GM21447 (cell line): ENCODE measurements around the gene ANXA2R.
"Not testable (repeated sequence)": the region's sequence is repeated elsewhere in the genome, so short reads cannot be mapped to it uniquely, and the experiment has no call there.

Experiments used
- ATAC-seq: cut with Tn5 transposase; IDR thresholded peaks from one replicate; pipeline ENCODE4 v1.9.1; 2021; ENCODE audit not compliant: unreplicated experiment

ANXA2R gene

DNA sequence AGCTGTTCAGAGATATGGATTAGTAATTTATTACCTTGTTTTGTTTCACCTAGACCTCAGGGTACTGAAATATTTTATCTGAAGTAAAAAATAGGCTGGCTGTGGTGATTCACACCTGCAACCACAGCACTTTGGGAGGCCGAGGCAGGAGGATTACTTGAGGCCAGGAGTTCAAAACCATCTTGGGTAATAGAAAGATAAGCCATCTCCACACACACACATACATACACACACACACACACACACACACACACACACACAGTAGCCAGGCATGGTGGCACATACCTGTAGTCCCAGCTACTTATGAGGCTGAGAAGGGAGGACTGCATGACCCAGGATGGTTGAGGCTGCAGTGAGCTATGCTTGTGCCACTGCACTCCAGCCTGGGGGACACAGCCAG, 3.7 kb downstream of the ANXA2R start:
- ATAC-seq, result no peak

DNA sequence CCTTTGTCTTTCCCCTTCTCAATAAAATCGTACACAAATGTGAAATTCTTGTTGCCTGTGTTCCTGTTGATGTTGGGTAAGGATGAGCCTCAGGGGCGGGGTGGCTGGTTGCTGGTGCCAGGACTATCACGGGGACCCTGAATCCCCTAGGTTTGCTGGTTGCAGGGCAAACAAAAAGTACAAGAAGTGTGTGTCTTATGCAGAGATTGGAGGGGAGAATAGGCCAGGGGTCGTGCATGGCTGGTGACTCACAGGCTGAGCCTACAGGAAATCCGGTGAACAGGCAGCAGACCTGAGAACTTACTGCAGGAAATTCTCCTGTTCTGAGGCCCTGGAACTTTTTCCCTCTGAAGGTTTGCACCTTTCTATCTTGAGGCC, 5.5 kb downstream of the ANXA2R start:
- ATAC-seq, result no peak

DNA sequence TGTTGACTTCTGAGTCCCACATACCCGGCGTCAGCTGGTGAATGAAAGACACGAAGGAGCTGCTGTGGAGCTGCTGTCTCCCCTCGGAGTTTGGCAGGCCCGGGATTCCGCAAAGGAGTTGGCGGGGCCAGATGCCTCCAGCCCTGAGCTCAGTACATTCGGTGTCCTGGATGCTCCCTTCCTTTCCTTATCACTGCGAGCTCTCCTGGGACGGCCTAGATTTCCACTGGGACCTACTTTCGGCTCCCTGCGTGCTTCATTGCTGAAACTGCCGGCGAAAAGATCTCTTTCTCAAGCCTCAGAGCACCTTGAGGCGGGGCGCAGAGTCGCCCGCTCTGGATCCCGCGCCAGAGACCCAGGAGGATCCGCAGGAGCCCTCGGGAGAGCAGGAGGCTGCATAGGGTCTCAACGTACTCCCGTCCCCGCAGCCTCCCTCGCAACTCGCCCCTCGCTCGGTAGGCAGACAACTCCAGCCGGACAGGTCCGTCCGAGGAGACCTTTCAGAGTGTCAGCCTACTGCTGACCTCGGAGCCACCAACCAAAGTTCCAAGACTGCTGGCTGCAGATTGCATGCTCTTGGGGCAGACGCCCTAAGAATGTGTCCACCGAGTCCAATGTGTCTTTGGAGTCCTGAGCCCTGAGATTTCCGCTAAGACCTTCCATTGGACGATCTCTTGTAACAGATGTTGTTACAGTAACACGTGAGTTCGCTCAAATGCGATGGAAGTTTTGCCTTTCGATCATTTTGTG, 6.1 kb downstream of the ANXA2R start:
- ATAC-seq, result no peak

DNA sequence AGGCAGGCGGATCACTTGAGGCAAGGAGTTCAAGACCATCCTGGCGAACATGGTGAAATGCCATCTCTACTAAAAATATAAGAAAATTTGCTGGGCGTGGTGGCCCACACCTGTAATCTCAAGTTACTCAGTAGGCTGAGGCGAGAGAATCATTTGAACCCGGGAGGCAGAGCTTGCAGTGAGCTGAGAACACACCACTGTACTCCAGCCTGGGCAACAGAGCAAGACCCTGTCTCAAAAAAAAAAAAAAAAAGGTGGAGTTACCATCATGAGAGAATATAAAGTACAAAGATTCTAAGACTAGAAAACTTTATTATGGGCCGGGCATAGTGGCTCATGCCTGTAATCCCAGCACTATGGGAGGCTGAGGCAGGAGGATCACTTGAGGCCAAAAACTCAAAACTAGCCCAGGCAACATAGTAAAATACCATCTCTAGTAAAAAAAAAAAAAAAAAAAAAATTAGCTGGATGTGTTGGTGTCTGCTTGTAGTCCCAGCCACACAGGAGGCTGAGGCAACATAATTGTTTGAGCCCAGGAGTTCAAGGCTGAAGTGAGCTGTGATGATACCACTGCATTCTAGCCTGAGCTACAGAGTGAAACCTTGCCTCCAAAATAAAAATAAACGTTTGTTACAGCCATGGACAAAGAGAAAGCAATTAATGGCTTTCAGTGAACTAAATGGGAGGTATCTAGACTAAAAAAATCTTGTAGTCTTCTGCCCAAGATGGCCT, 12.9 kb downstream of the ANXA2R start:
- ATAC-seq, result no peak

DNA sequence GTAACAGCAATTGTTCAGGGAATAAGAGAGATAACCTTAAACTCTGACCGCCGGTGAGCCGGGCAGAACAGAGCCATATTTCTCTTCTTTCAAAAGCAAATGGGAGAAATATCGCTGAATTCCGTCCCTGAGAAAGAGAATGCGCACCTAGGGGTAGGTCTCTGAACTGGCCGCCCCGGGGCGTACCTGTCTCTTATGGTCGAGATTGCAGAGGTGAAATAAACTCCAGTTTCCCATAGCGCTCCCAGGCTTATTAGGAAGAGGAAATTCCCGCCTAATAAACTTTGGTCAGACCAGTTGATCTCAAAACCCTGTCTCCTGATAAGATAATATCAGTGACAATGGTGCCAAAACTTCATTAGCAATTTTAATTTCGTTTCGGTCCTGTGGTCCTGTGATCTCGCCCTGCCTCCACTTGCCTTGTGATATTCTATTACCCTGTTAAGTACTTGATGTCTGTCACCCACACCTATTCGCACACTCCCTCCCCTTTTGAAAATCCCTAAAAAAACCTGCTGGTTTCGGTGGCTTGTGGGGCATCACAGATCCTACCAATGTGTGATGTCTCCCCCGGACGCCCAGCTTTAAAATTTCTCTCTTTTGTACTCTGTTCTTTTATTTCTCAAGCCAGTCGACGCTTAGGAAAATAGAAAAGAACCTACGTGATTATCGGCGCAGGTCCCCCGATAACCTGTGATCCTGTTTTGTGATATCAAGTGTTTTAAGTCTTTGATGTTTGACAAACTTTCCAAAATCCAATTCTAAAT, 14.8 kb downstream of the ANXA2R start:
- not testable (repeated sequence) for ATAC-seq

DNA sequence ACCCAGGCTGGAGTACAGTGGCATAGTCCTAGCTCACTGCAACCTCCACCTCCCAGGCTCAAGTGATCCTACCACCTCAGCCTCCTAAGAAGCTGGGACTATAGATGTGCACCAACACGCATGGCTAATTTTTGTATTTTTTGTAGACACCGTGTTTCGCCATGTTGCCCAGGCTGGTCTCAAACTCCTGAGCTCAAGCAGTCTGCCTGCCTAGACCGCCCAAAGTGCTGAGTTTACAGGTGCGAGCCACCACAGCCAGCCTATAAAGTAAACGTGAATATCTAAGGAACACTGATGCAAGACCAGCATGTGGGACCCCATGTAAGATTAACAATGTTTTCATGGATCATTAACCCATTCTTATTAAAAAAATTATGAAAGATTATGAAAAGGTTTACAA, 15.9 kb downstream of the ANXA2R start:
- ATAC-seq, result no peak

DNA sequence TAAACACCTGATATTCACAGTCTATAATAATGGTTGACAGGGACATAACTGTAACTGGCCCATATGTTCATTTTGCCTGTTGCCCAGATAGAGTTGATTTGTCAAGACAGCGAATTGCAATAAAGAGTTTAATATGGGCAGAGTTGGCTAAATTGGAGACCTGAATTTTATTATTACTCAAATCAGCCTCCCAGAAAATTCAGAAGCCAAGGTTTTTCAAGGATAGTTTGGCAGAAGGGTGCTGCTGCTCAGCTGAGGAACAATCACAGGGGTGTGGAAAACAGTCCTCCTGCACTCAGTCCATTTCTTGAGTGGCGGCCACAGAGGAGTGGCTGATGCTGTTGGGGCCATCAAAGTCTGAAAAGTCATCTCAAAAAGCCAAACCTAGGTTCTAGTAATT, 19.0 kb downstream of the ANXA2R start:
- ATAC-seq, result no peak

DNA sequence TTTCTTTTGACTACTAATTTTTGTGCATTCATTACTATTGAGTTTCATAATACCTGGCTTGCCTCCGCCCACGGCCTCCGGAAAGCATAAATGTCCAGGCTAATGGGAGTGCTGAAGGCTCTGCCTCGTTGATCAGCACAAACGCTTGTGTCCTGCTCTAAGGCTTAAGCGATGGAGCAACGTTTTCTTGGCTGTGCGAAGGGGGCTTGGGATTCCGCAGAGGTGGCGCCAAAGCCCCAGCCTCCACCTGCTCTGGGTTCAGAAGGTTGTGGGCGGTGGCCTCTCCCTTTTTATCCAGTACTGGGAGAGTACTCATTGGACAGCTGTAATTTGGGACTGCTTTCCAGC, 19.7 kb downstream of the ANXA2R start:
- peak; percentile 3 for ATAC-seq

DNA sequence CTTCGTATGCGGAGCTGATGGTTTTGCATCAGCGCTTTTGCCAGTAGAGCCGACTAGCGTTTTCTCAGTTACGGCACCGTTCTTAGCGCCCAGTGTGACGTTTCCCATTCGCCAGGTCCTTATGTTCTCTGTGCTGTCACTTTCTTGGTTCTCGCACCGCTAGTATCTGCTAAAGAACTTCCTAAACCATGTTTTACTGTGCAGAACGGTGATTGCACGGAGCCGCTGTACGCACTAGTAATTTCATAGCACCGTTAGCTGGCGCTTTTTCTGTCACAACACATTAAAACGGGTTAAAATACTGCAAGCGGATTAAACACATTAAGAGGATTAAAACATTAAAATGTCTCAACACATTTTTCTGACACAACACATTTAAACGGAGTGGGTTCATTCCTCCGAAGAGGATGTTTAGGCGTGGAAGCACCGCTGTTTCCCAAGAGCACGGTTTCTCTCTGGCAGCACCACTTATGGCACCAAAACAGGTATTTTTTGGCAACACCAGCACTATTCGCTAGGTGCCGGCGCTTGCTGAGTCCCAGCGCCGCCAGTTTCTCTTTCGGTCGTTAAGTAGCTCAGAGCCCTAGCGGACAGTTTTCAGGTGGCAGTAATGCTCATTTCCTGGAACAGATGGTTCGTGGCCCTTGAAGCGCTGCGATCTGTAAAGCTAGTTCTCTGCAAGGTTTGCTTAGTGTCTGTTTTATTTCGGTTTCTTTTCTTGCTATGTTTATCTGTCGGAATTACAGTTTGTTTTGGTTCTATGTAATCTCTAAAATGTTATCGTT, 20.3 kb downstream of the ANXA2R start:
- peak; percentile 67 for ATAC-seq

DNA sequence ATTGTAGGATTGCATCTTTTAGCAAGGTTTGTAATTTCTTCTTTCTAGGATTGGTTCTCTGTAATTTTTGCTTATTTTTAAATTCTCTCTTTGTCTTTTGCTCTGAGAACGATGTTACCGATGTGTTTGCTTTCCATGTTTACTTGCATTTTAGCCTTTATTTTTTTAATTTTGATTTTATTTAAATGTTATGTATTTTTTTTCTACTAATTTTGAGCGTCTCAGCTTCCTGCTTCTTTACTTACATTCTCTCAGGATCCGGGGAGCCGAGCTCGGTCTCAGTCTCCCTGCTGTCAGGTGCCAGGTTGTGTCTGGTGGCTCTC, 20.9 kb downstream of the ANXA2R start:
- no peak for ATAC-seq

DNA sequence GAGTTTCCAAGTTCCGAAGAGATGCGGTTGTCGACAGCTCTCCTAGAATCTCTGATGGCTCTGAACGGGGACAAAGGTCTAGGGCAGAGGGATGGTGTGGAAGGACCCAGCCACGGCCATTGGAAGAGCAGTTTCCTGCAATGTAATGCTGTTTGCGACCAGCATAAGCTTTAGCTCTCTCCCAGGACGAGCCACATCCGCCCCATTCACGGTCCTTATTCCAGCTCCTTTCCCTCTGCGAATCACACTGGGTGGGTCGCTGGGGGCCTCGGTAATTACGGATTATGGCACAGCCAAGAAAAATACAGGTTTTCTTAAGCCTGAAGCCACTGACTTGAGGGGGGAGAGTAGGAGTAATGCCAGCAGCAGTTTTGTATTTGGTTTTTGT, 22.7 kb downstream of the ANXA2R start:
- ATAC-seq, result peak; percentile 25

DNA sequence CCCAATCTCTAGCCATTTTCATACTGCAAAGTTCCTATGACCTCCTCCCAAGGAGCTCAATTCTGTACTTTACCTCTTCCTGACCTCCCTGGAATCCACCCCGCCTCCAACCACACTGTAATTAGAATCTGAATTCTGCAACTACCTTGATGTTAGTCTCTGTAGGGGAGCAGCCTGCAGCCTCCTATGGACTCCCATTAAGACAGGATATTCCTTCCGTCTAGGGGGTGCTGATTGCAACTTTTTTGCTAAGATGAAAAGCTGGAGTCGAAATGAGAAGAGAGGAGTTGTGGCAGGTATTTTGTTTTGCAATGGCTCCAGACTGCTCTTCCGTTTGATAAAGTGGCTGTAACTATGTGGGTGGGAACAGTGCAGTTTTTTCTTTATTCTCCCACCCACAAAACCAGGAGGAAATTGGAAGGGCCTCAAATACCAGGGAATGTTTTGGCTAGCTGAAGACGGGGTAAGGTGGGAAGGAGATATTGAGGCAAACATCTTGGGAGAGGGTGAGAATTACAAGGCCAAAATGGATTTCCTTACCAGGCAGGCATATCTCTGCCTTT, 23.8 kb downstream of the ANXA2R start:
- no peak for ATAC-seq

DNA sequence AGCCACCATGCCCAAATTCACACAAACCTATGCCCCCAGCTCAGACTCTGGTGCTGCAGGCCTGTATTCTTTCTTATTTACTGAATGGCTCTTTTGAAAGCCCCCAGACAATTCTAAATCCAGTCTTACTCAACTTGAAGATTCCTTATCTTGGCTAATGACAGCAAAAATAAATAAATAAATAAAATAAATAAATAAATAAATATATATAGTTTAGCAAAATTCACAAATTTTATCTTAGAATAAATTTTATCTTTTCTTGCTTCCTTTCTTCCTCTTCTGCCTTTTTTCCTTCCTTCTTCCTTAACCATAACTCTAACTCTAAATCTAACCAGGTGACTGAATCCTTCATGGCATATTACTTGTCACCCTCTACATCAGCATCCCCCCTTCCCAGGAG, 25.6 kb downstream of the ANXA2R start:
- ATAC-seq, result no peak

DNA sequence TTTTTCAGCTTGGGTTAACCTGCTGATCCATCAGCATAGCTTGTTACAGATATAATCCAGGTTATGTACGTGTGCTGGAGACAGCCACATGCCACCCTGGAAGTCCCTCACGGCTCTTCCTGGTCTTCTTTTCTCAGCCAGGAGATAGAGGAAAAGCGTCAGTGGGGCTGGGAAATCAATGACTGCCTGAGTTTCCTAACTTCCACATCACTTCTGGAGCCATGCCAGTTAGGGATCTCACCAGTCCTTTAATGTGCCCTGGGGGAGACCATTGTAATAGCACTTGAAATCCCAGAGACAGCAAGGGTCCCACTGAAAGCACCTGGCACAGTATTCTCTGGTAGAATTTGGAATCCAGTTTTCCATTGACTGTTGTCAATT, 29.2 kb downstream of the ANXA2R start:
- no peak for ATAC-seq

DNA sequence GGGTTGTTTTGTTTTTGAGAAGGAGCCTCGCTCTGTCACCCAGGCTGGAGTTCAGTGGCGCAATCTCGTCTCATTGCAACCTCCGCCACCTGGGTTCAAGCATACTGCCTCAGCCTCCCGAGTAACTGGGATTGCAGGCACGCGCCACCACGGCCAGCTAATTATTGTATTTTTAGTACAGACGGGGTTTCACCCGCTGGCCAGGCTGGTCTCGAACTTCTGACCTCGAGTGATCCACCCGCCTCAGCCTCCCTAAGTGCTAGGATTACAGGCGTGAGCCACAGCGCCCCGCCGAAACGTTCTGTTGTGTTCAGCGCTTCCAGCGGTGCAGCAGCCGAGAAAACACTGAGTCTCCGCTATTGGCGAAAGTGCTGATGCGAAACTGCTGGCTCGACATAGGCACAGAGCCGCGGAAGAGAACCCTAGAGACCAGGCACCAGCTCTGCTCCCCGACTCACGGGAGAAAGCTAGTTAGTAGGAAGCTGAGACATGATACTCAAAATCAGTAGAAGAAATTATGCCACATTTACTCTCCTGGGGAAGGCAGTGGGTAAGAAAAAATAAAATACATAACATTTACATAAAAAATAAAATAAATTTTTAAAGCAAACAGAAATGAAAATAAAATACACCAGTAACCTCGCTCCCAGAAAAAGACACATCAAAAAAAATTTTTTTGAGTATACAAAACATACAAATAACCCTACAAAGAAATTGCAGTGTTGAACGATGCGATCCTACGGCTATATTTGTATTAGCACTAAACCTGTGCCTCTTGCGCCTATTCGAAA, 31.6 kb downstream of the ANXA2R start:
- peak; percentile 41 for ATAC-seq

DNA sequence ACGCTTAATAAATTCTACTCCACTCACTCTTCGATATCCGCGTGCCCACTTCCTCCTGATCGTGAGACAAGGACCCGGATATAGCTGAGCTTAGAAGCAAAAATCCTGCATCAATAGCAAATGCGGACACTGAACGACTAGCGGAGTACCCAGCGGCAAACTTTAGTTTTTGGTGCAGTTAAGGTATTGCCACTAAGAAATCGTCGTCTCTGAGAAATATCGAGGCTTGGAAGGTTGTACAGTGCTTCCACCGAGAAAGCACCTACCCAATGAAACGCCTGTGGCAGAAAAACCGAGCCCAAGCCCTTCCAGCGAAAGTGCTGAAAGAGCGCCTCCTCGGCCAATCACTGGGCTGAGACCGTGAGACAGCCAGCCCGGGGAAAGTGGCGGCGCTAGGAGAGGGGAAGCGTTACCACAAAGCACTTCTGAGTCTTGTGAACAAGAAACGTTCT, 32.2 kb downstream of the ANXA2R start:
- ATAC-seq, result peak; percentile 46

DNA sequence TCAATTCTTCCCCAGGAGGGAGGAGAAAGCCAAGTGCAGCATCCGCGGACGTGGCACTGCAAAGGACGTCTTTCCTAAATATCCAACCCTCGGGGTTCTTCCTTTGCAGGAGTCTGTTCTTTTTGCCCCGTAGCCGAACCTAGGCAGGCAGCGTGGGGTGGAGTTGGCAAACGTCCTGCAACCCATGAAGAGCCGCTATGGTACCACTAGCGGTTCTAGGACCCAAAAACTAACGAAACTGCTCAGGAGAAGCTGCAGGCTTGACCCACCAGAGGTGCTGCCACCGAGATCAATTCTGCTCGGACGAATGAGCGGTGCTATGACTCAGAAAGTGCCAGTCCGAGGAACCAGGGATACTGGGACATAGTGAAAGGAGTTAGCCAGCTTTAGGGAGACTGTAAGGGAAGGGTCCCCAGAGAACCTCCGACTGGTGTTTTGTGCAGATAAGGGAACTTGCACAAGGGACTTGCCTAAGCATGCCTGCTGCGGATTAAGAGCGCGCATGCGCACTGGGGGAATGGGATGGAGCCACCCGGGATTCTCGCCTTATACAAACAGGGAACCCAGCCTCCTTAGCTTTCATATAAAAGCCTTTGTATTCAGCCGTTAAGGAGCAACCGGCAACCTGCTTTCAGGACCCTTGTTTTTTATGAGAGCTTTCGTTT, 32.7 kb downstream of the ANXA2R start:
- ATAC-seq, result peak; percentile 21

DNA sequence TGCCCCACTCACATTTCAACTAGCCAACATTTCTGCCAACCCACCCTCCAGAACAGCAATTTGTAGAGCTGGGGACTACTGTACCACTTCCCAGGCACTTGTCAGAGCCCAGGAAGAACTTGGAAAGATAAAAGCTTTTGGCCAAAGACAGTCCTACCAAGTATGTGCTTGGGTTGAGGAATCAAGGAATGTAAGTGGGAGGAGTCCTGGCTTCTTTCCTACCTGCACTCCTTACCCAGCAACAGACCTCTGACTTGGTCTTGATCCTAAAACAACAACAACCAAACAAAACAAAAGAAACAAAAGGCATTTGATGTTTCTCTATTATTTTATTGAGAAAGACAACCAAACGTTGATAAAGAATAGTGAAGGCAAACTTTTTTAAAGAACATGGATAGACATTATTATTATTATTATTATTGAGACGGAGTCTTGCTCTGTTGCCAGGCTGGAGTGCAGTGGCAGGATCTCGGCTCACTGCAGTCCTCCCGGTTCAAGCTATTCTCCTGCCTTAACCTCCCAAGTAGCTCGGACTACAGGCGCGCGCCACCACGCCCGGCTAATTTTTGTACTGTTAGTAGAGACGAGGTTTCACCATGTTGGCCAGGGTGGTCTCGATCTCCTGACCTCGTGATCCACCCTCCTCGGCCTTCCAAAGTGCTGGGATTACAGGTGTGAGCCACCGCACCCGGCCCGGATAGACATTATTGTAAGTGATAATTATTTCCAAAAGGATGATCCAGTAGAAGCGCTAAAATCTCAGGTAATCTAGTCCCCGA, 33.5 kb downstream of the ANXA2R start:
- no peak for ATAC-seq

DNA sequence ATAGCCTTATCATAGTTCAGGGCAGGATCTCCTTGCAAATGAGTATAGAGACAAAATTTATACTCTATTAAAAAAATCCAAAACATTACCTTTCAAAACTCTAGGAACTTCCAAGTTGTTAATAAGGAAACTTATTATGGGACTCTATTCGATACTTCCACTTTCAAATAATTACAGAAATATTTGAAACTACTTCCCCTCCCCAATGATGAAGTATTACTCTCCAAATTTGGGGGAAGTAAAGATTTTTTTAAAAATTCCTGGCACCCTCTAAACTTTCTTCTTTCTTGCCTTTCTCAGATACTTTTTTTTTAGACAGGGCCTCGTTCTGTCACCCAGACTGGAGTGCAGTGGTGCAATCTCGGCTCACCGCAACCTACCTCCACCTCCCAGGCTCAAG, 35.1 kb downstream of the ANXA2R start:
- ATAC-seq, result no peak
